ACHN (cell line): Measurements from ENCODE around the gene DFFB.
"Not testable (repeated sequence)": the region's sequence is repeated elsewhere in the genome, so short reads cannot be mapped to it uniquely, and the experiment has no call there.

Source experiments
- DNase-seq: peaks from one replicate; pipeline ENCODE4 v3.0.0-alpha.2; 2015
- in situ Hi-C: cut with HindIII; loops from 2 replicates; pipeline ENCODE4 v1.10.0; 2017; ENCODE audit warnings: low sequenced_read_pairs, low pct_ligation_motif_present, low pct_unique_long_range_greater_than_20kb

DFFB gene

GRCh38 chr1:3914331-3914851 is 57.1 kb downstream of the DFFB start:
- DNase-seq: no peak
- in situ Hi-C loops: no loop called here

GRCh38 chr1:3914911-3915310 is 57.6 kb downstream of the DFFB start:
- DNase-seq: no peak
- in situ Hi-C loops: no loop called here

GRCh38 chr1:3915551-3916121 is 58.4 kb downstream of the DFFB start:
- in situ Hi-C loops: no loop called here

GRCh38 chr1:3917761-3918160 is 60.5 kb downstream of the DFFB start:
- DNase-seq: no peak
- in situ Hi-C loops: no loop called here

More at GRCh38 chr1:3915551-3916121, 58.4 kb downstream of the DFFB start:
- DNase-seq: no peak

- DNase-seq, in situ Hi-C loops: not testable (repeated sequence)
Observed at GRCh38 chr1:3918359-3918758, 61.1 kb downstream of the DFFB start.

GRCh38 chr1:3918966-3919611 is 61.8 kb downstream of the DFFB start:
- DNase-seq: no peak
- in situ Hi-C loops: no loop called here

- DNase-seq: no peak
- in situ Hi-C loops: no loop called here
Observed at GRCh38 chr1:3919706-3920105, 62.4 kb downstream of the DFFB start.

- DNase-seq: no peak
- in situ Hi-C loops: no loop called here
Observed at GRCh38 chr1:3921765-3922164, 64.5 kb downstream of the DFFB start.

GRCh38 chr1:3922201-3922725 is 65.0 kb downstream of the DFFB start:
- no peak for DNase-seq
- in situ Hi-C loops: no loop called here

- DNase-seq: no peak
- in situ Hi-C loops: no loop called here
Observed at GRCh38 chr1:3922851-3923250, 65.6 kb downstream of the DFFB start.

- DNase-seq: no peak
- in situ Hi-C loops: no loop called here
Observed at GRCh38 chr1:3923378-3924185, 66.3 kb downstream of the DFFB start.

GRCh38 chr1:3924186-3924824 is 67.0 kb downstream of the DFFB start:
- no peak for DNase-seq
- in situ Hi-C loops: no loop called here

GRCh38 chr1:3924825-3925220 is 67.5 kb downstream of the DFFB start:
- in situ Hi-C loops: no loop called here
- DNase-seq: no peak

- in situ Hi-C loops: no loop called here
- no peak for DNase-seq
Observed at GRCh38 chr1:3925256-3925655, 68.0 kb downstream of the DFFB start.

- no peak for DNase-seq
- in situ Hi-C loops: no loop called here
Observed at GRCh38 chr1:3925762-3926161, 68.5 kb downstream of the DFFB start.

- no peak for DNase-seq
- in situ Hi-C loops: no loop called here
Observed at GRCh38 chr1:3926956-3927355, 69.7 kb downstream of the DFFB start.

GRCh38 chr1:3928586-3928985 is 71.3 kb downstream of the DFFB start:
- DNase-seq: no peak
- in situ Hi-C loops: no loop called here

- in situ Hi-C loops: no loop called here
- DNase-seq: no peak
Observed at GRCh38 chr1:3929126-3929525, 71.8 kb downstream of the DFFB start.
